ENCODE results near the gene HOXC5. TPM values are rescaled to one million over a fixed set of nuclear protein-coding genes. Genes with fewer than 3 reads are reported as not detected.

Gene HOXC5
- total RNA-seq, 4 donors from 2014 or later: 1.4 to 2.7 (median 1.7) TPM

DNA sequence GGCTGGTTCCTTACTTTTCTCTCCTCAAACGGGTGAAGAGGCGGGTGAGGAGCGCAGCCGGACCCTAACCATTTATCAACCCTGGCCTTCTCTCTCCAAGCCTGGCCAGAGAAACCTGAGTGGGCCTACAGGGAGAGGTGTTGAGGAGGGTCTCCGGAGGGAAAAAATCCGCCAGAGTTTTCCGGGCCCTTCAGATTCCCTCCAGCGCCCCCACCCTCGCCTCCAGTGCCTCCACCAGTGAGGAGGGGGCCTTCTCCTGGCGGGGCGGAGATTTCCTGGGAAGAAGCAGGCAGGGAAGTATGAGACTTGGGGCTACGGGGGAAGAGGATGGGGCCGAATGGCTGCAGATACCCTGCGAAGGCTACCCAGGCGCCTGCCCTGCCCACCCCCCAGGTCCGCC, 1.4 kb upstream of the HOXC5 start:
- Histone ChIP-seq H3K4me3 (peak overlapping the region in 3 of 4 donors; percentile 9 to 40 (median 16)), H3K27me3 (peaks cover 0 to 54% of the 10 kb centered on the region in 2 donors), H3K27ac (peak overlapping the region; percentile 65 to 99 (median 81)), H3K36me3 (peaks cover 0 to 7% (median 0%) of the 10 kb centered on the region in 3 donors), H3K9me3 (no peaks in the 10 kb centered on the region), H3K4me1 (peaks cover 0 to 97% (median 23%) of the 10 kb centered on the region in 4 donors)
- 63 to 64% methylated on average over 16 of the region's 16 CpGs for WGBS, 2 donors
- TF ChIP-seq EP300 (IDR thresholded peaks at IDR 0.05) (no peak), CTCF (IDR thresholded peaks at IDR 0.05) (no peak), POLR2A (IDR thresholded peaks at IDR 0.05) (no peak)
- no peak for DNase-seq (ENCODE audit: low spot score in 2 of 2)

DNA sequence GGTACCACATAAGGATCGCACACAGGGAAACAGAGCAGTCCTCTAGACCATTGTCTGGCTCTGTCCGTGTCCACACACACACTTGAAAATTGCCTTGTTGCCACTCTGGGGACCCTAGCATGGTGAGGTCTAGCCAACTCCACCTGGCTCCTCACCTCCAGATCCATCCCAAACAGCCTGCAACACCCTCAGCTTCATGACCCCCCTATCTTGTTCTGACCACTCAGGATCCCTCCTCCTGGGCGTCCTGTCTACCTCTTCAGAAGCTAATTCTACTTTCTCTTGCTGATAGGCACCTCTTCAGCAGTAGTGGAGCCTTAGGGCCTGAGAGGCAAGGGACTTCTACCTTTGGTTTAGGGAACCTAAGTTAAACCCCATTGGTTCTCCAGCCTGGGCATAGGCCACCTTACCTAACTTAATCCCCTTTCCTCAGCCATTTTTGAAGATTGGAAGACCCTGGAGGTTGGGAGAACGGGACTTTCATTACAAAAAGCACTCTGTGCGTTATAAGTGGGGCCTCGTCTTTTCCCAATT, 697 bp upstream of the HOXC5 start:
- Histone ChIP-seq H3K27ac (peak overlapping the region; percentile 66 to 99 (median 82)), H3K4me1 (peaks cover 0 to 97% (median 18%) of the 10 kb centered on the region in 4 donors), H3K9me3 (no peaks in the 10 kb centered on the region), H3K27me3 (peaks cover 0 to 53% of the 10 kb centered on the region in 2 donors), H3K4me3 (peak overlapping the region in 2 of 4 donors; percentile 38 to 42), H3K36me3 (peaks cover 0 to 7% (median 0%) of the 10 kb centered on the region in 3 donors)
- no peak for DNase-seq (ENCODE audit: low spot score in 2 of 2)
- WGBS, 2 donors: 37 to 44% methylated on average over 6 of the region's 6 CpGs
- TF ChIP-seq POLR2A (IDR thresholded peaks at IDR 0.05): no peak
- TF ChIP-seq CTCF (IDR thresholded peaks at IDR 0.05): no peak
- TF ChIP-seq EP300 (IDR thresholded peaks at IDR 0.05): no peak

GRCh38 chr12:54033106-54033979, 493 bp downstream of the HOXC5 start:
- H3K36me3 ChIP-seq: peaks cover 0 to 7% (median 0%) of the 10 kb centered on the region in 3 donors
- H3K9me3 ChIP-seq: no peaks in the 10 kb centered on the region
- H3K27me3 ChIP-seq: peaks cover 0 to 47% of the 10 kb centered on the region in 2 donors
- H3K27ac ChIP-seq: peak overlapping the region; percentile 66 to 99 (median 82)
- DNase-seq (ENCODE audit: low spot score in 2 of 2): no peak
- peak overlapping the region; percentile 38 to 77 (median 49) for H3K4me3 ChIP-seq
- peaks cover 0 to 97% (median 18%) of the 10 kb centered on the region in 4 donors for H3K4me1 ChIP-seq
- TF ChIP-seq CTCF (IDR thresholded peaks at IDR 0.05) (no peak), POLR2A (IDR thresholded peaks at IDR 0.05) (no peak), EP300 (IDR thresholded peaks at IDR 0.05) (no peak)
- WGBS, 2 donors: 1% methylated on average over 32 to 60 of the region's 61 CpGs

GRCh38 chr12:54033980-54034784, 1.3 kb downstream of the HOXC5 start:
- Histone ChIP-seq H3K9me3 (no peaks in the 10 kb centered on the region), H3K4me1 (peaks cover 0 to 97% (median 23%) of the 10 kb centered on the region in 4 donors), H3K27me3 (peaks cover 0 to 47% of the 10 kb centered on the region in 2 donors), H3K27ac (peak overlapping the region; percentile 66 to 99 (median 82)), H3K4me3 (peak overlapping the region; percentile 38 to 77 (median 49)), H3K36me3 (peaks cover 0 to 7% (median 0%) of the 10 kb centered on the region in 3 donors)
- DNase-seq (ENCODE audit: low spot score in 2 of 2): no peak
- TF ChIP-seq CTCF (IDR thresholded peaks at IDR 0.05) (no peak), POLR2A (IDR thresholded peaks at IDR 0.05) (no peak), EP300 (IDR thresholded peaks at IDR 0.05) (no peak)
- 14 to 17% methylated on average over 42 to 57 of the region's 57 CpGs for WGBS, 2 donors
